T-helper 17 cell (primary cell): ENCODE results near the gene NFATC1. TPM values are rescaled to one million over a fixed set of nuclear protein-coding genes. Genes with fewer than 3 reads are reported as not detected.

Experiments
- ATAC-seq: fragments of 150-1000 bp; cut with Tn5 transposase; 2 replicates; pipeline ENCODE4 v1.10.0; 2021; ENCODE audit warnings: mild to moderate bottlenecking, moderate library complexity
- DNase-seq, 3 donors: peaks; one replicate each; pipeline versions ENCODE4 v3.0.0 to v3.0.0-alpha.2; 2020 to 2021
- H3K9me3 ChIP-seq: one replicate; pipeline ENCODE4 v1.7.0; 2013; ENCODE audit warnings: low read length, mild to moderate bottlenecking; ENCODE audit not compliant: control insufficient read depth, poor library complexity, severe bottlenecking
- H3K27ac Mint-ChIP-seq: one replicate; pipeline ENCODE4 v1.8.0; 2022; ENCODE audit warnings: mild to moderate bottlenecking, moderate library complexity, mixed read lengths
- H3K27me3 Mint-ChIP-seq: one replicate; pipeline ENCODE4 v1.8.0; 2022; ENCODE audit warnings: mixed read lengths
- H3K36me3 Mint-ChIP-seq: one replicate; pipeline ENCODE4 v1.8.0; 2022; ENCODE audit warnings: low read depth, mixed read lengths
- H3K4me1 Mint-ChIP-seq: one replicate; pipeline ENCODE4 v1.8.0; 2022; ENCODE audit warnings: mild to moderate bottlenecking, mixed read lengths
- H3K4me3 Mint-ChIP-seq: one replicate; pipeline ENCODE4 v1.8.0; 2022; ENCODE audit warnings: mild to moderate bottlenecking, moderate library complexity, mixed read lengths
- total RNA-seq, 4 donors: library from RNA in 2 of 4; stranded (reverse) in 2 of 4; gene quantifications; one replicate each; pipeline ENCODE4 v1.2.3 and lab custom pipeline; 2022 to 2026

Gene NFATC1
- total RNA-seq, 2 donors from 2014 or later: 73.4 to 77.8 TPM

DNA sequence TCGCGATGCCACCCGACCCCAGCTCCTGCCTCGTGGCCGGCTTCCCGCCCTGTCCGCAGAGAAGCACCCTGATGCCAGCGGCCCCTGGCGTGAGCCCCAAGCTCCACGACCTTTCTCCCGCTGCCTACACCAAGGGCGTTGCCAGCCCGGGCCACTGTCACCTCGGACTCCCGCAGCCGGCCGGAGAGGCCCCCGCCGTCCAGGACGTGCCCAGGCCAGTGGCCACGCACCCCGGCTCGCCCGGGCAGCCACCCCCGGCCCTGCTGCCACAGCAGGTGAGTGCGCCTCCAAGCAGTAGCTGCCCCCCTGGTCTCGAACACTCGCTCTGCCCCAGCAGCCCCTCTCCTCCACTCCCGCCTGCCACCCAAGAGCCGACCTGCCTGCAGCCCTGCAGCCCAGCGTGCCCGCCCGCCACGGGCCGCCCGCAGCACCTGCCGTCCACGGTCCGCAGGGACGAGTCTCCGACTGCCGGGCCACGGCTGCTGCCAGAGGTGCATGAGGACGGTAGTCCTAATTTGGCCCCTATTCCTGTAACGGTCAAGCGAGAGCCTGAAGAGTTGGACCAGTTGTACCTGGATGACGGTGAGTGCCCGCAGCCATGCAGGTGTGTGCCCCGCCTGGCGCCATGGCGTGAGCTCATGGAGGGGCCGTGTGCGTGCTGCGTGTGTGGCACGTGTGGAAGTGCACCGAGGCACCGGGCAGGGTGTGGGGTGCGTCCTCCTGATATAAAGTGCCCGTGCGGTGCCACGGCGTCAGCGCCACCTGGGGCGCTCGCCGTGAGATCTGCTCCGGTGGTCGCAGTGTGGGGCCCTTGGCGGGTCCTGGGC is 90.8 kb downstream of the NFATC1 start:
- peaks cover 2% of the 10 kb centered on the region for H3K36me3 Mint-ChIP-seq
- H3K9me3 ChIP-seq: no peaks in the 10 kb centered on the region
- ATAC-seq (no peak), DNase-seq (no peak)
- H3K27me3 Mint-ChIP-seq: no peaks in the 10 kb centered on the region
- no peak overlapping the region for H3K27ac Mint-ChIP-seq
- no peak overlapping the region for H3K4me3 Mint-ChIP-seq
- peaks cover 3% of the 10 kb centered on the region for H3K4me1 Mint-ChIP-seq

DNA sequence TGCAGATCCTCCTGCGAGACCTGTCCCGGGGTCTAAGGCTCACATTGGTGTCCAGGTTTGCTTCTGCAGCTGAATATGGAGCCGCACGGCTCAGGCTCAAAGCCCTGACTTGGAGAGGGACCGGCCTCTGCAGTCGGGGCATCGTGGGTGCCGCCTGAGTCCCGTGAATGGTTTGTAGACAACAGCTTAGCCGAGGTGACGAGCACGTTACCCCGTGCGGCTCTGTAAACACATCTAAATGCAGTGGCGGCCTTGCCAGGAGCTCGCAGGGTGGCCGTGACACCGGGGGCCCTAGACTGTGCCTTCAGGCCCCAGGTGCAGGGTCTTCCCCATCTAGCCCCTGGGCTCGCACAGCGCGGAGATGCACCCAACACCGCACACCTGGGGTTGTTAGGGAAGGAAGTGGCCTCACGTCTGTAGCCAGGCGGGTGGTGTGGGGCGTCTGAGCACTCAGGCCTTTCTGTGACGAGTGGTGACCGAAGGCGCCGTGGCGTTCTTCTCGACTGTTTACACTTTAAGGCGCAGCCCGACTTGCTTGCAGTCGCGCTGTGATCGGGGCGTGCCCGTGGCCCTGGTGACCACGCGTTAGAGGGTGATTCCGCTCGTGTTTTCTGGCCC is 91.6 kb downstream of the NFATC1 start:
- no peaks in the 10 kb centered on the region for H3K27me3 Mint-ChIP-seq
- H3K9me3 ChIP-seq: no peaks in the 10 kb centered on the region
- H3K4me3 Mint-ChIP-seq: no peak overlapping the region
- peaks cover 8% of the 10 kb centered on the region for H3K4me1 Mint-ChIP-seq
- H3K36me3 Mint-ChIP-seq: peaks cover 2% of the 10 kb centered on the region
- H3K27ac Mint-ChIP-seq: no peak overlapping the region
- DNase-seq (peak in 1 of 3 donors; percentile 10), ATAC-seq (no peak)

DNA sequence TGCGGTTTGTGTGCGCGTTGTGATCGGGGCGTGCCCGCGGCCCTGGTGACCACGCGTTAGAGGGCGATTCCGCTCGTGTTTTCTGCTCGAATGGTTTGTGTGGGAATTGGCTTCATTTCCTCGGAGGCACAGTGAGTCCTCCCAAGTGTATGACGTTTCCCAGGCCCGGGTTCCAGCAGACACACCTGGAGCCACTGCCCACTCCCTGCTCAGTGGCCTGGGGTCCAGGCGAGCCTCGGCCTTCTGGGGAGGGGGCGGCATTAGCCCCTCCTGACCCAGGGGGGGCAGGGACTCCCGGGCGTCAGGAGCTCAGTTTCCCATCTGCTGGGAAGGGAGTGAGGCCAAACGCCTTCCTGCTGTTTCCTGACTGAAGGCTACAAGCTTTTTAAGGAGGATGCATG is 92.1 kb downstream of the NFATC1 start:
- ATAC-seq (no peak), DNase-seq (no peak)
- Mint-ChIP-seq H3K4me1 (peaks cover 8% of the 10 kb centered on the region), H3K27me3 (no peaks in the 10 kb centered on the region), H3K4me3 (no peak overlapping the region), H3K36me3 (peaks cover 2% of the 10 kb centered on the region), H3K27ac (no peak overlapping the region)
- no peaks in the 10 kb centered on the region for H3K9me3 ChIP-seq

DNA sequence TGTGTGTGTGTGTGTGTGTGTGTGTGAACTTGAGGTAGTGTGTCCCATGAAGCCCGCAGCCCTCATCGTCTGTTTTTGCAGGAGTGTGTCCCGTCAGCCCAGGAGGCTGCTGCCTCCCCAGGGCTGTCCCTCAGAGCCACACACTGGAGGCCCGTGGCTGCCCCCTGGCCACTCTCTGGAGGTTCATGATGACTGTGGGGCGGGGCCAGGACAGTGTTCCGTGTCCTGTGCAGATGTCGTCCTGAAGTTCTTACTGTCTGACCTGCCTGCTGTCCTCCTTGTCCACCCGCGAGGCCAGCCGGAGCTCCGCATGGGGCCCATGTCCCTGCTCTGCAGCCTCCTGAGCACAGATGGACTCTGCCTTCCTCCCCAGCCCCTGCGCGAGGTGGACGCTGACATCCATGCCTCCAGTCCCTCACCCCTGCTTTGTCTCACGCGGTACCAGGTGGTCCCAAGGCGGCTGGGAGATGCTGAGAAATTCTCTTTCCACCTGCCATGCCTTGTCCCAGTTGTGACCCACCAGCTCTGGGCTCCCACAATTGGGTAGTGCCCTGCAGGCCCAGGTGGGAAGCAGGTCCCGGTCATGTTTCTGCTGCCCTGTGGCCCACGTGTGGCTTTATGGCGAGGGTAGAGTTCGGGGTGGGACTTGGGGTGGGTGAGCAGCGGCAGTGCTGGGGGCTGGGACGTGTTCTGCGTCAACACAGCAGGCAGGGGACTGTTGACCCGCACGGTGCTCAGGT is 92.8 kb downstream of the NFATC1 start:
- ATAC-seq (no peak), DNase-seq (no peak)
- H3K4me3 Mint-ChIP-seq: no peak overlapping the region
- peaks cover 2% of the 10 kb centered on the region for H3K36me3 Mint-ChIP-seq
- no peaks in the 10 kb centered on the region for H3K27me3 Mint-ChIP-seq
- H3K9me3 ChIP-seq: no peaks in the 10 kb centered on the region
- no peak overlapping the region for H3K27ac Mint-ChIP-seq
- H3K4me1 Mint-ChIP-seq: peaks cover 8% of the 10 kb centered on the region

DNA sequence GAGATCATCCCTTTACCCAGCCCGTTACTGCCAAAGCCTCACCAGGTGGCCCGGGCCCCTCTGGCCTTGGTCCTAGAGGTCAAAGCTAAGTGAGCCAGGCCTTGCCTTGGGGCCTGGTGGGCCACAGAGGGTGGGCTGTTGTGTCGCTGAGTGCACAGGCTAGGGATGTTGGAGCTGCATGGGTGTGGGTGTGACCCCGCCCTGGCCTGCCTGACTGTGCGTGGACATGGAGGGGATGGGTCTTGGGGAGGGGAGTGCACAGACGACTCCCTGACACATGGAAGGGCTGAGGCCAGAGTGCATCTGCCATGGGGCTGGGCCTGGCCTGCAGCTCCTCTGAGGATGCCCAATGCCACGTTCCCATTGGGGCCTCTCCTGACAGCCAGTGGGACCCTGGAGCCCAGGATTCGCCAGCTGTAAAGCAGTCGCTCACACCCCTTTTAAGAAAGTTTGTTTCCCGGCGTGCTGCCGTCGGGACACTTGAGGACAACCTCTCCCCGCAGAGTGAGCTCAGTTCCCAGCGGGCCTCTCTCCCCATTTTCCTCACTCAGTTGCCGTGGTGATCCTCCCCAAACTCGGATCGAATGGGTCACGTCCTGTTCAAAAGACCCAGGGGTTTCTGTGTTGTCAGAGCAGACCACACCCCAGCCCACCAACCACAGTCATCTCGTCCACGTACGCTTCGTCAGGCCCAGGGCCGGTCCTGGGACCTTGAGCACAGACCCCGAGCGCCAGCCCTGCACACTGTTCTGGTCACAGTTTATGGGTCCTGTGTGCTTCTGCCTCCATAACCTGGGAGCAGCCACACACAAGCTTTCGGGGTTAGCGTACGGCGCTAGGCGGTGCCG is 93.5 kb downstream of the NFATC1 start:
- DNase-seq: no peak

DNA sequence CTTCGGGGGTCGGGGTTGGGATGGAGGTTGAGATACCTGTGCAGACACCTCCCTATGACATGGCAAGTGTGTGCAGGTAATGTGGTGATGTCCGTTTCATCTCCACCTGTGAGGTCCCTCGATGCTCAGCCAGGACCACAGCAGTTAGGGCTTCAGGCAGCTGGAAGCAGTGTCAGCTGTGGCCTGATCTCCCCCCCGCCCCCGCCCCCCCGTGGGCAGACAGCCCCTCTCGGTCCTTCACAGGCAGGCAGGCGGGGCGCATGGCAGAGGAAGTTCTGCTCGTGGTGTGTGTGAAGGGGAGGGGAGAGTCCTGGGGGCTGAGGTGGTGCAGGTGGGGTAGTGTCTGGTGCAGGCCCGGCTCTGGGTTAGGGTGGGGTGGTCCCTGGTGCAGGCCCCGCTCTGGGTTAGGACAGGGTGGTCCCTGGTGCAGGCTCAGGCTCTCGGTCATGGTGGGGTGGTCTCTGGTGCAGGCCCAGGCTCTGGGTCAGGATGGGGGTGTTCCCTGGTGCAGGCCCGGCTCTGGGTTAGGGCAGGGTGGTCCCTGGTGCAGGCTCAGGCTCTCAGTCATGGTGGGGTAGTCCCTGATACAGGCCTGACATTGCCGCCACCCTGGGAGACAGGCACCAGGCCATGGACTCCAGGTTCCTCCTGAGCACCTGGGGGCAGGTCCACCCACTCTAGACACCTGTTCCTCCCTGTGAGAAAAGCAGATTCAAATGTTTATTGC is 94.3 kb downstream of the NFATC1 start:
- ATAC-seq (no peak), DNase-seq (no peak)
- peak overlapping the region; percentile 41 for H3K4me3 Mint-ChIP-seq
- H3K4me1 Mint-ChIP-seq: peaks cover 8% of the 10 kb centered on the region
- H3K27me3 Mint-ChIP-seq: no peaks in the 10 kb centered on the region
- H3K36me3 Mint-ChIP-seq: peaks cover 2% of the 10 kb centered on the region
- no peak overlapping the region for H3K27ac Mint-ChIP-seq
- no peaks in the 10 kb centered on the region for H3K9me3 ChIP-seq

More for the DNA sequence above, 93.5 kb downstream of the NFATC1 start:
- H3K9me3 ChIP-seq: no peaks in the 10 kb centered on the region
- Mint-ChIP-seq H3K27ac (no peak overlapping the region), H3K36me3 (peaks cover 2% of the 10 kb centered on the region), H3K27me3 (no peaks in the 10 kb centered on the region), H3K4me3 (no peak overlapping the region), H3K4me1 (peaks cover 8% of the 10 kb centered on the region)
- ATAC-seq: no peak

DNA sequence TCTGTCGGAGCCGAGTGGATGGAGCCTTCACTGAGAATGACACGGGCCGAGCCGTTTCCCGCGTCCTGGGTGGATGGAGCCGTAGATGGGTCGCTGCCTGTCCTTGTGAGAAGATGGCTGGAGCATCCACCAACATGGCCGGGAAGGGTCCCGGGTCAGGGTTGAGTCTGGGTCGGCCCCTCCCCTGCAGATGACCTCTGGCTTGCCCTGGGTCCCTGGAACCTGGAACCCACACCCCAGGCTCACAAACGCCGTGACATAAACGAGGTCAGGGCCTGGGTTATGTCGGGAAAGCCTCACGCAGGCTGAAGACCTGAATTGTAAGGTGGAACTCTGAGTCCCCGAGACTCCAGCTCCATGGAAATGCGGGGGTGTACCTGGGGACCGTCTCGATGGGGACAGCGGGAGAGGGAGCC is 94.9 kb downstream of the NFATC1 start:
- peak overlapping the region; percentile 66 for H3K27ac Mint-ChIP-seq

DNA sequence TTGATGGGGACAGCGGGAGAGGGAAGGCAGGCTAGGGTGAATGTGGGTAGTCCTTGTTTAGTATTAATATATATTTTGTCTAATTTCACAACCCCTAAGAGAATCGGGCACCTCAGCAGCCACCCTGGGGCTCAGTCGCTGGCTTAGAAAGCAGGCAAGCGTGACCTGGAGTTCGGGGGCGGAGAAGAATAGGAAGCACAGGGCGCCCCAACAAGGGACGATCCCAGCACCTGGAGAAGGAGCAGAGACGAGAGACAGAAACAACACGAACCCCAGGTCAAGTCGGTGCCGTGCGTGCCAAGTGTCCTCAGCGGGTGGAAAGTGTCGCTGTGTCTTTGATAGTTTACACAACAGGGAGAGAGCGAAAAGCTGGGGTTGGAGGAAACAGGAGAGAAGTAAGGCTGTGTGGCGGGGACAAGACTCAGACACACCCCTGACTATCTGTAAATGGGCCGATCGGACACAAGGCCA is 95.4 kb downstream of the NFATC1 start:
- Mint-ChIP-seq H3K36me3 (peaks cover 2% of the 10 kb centered on the region), H3K4me3 (no peak overlapping the region), H3K27ac (peak overlapping the region; percentile 66), H3K27me3 (no peaks in the 10 kb centered on the region), H3K4me1 (peaks cover 8% of the 10 kb centered on the region)
- H3K9me3 ChIP-seq: no peaks in the 10 kb centered on the region
- ATAC-seq (no peak), DNase-seq (no peak)

More for the DNA sequence above, 94.9 kb downstream of the NFATC1 start:
- H3K4me1 Mint-ChIP-seq: peaks cover 8% of the 10 kb centered on the region
- ATAC-seq (no peak), DNase-seq (no peak)
- no peaks in the 10 kb centered on the region for H3K27me3 Mint-ChIP-seq
- no peaks in the 10 kb centered on the region for H3K9me3 ChIP-seq
- H3K4me3 Mint-ChIP-seq: no peak overlapping the region
- peaks cover 2% of the 10 kb centered on the region for H3K36me3 Mint-ChIP-seq

DNA sequence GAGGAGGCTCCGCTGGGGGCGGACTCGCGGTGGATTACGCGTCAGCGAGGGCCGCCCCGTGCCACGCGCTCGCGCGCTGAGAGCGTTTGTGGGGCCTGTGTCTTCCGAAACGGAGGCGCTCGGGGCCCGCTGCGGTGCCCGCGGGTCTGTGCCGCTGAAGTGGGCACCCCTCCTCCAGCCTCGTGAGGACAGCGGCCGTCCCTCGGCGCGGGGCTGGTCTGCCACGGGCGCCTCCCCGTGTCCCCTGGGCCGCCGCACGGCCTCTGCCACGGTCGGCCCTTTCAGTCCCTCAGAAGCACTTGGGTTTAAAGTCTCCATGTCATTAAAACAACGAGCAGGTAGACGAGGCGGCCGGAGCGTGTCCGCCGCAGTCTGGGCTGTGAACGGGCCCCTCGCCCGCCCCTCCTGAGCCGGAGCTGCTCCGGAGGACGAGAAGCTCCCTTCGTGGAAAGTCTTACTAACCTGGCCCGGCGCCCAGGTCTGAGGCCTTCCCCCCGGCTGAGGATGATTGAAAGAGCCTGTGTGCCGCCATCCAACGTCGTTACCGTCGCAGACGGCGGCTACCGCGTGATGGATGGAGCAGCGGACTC is 97.6 kb downstream of the NFATC1 start:
- Mint-ChIP-seq H3K27me3 (no peaks in the 10 kb centered on the region), H3K27ac (no peak overlapping the region), H3K36me3 (peaks cover 4% of the 10 kb centered on the region), H3K4me1 (peaks cover 8% of the 10 kb centered on the region), H3K4me3 (no peak overlapping the region)
- peaks cover 2% of the 10 kb centered on the region for H3K9me3 ChIP-seq
- DNase-seq: no peak
- no peak for ATAC-seq

DNA sequence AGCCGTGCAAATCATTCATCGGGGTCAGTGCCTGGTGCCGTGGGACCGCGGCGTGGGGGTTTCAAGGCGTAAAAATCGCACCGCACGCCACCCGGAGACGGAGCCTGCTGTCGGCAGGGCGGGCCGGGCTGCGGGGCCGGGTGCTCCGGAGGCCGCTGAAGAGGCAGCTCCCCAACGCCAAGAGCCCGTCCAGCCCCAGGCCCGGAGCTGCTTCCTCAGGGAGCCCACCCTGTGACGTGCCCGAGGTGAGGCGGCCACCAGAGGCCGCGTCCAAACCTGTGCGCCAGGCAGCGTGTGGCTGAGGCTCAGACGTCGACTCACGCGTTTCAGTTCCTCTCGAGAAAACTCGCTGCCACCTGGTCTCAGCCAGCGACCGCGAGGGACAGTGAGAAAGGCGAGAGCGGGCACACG is 98.1 kb downstream of the NFATC1 start:
- Mint-ChIP-seq H3K4me3 (no peak overlapping the region), H3K27me3 (no peaks in the 10 kb centered on the region), H3K4me1 (peaks cover 8% of the 10 kb centered on the region), H3K27ac (no peak overlapping the region), H3K36me3 (peaks cover 6% of the 10 kb centered on the region)
- H3K9me3 ChIP-seq: peaks cover 7% of the 10 kb centered on the region
- ATAC-seq (no peak), DNase-seq (no peak)

DNA sequence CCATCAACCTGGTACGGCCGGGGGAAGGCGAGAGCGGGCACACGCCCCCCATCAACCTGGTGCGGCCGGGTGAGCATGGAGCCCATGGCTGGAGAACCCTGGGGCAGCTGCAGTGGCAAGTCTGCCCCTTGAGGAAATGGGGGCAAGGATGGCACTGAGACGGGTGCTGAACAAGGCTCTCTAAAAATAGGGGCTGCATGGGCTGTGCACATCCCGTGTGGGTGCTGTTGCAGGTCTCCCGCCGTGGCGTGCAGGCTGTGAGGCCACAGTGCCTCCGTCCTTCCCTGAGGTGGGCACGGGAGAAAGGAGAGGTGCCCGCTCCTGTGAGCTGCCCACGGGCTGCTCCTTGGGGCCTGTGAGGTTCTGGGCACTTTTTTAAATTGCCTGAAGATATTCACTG is 99.2 kb downstream of the NFATC1 start:
- ATAC-seq: no peak
- Mint-ChIP-seq H3K4me3 (no peak overlapping the region), H3K36me3 (peaks cover 6% of the 10 kb centered on the region)

DNA sequence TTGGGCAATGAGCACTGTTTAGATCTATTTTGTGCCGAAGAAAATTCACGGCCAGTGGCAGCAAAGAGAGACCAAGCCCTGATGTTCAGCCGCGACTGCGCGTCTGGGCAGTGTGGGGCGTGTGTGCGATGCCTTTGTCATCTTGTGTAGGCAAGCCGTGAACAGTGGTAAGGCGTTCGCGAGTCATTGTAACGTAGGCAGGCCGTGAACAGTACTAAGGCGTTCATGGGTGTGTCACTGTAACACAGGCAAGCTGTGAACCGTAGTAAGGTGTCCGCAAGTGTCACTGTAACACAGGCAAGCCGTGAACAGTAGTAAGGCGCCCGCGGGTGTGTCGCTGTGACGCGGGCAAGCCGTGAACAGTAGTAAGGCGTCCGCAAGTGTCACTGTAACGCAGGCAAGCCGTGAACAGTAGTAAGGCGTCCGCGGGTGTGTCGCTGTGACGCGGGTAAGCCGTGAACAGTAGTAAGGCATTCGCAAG is 99.9 kb downstream of the NFATC1 start:
- no peak overlapping the region for H3K4me3 Mint-ChIP-seq
- H3K27me3 Mint-ChIP-seq: no peaks in the 10 kb centered on the region

More for the DNA sequence above, 99.2 kb downstream of the NFATC1 start:
- Mint-ChIP-seq H3K27me3 (no peaks in the 10 kb centered on the region), H3K4me1 (peaks cover 8% of the 10 kb centered on the region), H3K27ac (no peak overlapping the region)
- DNase-seq: no peak
- peaks cover 12% of the 10 kb centered on the region for H3K9me3 ChIP-seq

More for the DNA sequence above, 99.9 kb downstream of the NFATC1 start:
- H3K36me3 Mint-ChIP-seq: peaks cover 8% of the 10 kb centered on the region
- no peak overlapping the region for H3K27ac Mint-ChIP-seq
- ATAC-seq: no peak
- peak in 1 of 3 donors; percentile 1 for DNase-seq
- peaks cover 12% of the 10 kb centered on the region for H3K9me3 ChIP-seq
- peaks cover 8% of the 10 kb centered on the region for H3K4me1 Mint-ChIP-seq
